ENCODE data around the gene DCP1B.

DCP1B gene

DNA sequence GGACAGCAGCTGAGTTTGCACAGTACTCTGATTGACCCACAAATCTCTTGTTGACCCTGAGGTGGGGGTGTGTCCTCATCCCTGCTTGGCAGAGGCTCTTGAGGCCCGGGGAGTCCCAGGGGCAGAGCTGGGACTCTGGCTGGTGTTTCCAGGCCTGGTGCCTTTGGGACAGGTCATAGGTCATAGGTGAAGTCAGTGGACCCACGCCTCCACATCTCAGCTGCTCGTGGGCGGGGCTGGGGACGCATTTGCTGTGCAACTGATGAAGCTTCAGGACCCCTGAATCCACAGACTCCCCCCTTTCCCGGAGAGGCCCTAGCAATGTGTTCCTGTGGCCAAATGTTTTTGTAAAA is 85.4 kb downstream of the DCP1B start:
- no peak for DNase-seq (ENCODE audit: low spot score)

GRCh38 chr12:1918081-1918883 is 86.0 kb downstream of the DCP1B start, which contains the start of gene CACNA2D4:
Gene CACNA2D4 (minus strand): TSS chr12:1918652. CDS start chr12:1918473, 179 bp downstream.
- DNase-seq (ENCODE audit: low spot score), result no peak

- DNase-seq (ENCODE audit: low spot score), result no peak
Measured at GRCh38 chr12:1917172-1918070, 86.8 kb downstream of the DCP1B start.

DNA sequence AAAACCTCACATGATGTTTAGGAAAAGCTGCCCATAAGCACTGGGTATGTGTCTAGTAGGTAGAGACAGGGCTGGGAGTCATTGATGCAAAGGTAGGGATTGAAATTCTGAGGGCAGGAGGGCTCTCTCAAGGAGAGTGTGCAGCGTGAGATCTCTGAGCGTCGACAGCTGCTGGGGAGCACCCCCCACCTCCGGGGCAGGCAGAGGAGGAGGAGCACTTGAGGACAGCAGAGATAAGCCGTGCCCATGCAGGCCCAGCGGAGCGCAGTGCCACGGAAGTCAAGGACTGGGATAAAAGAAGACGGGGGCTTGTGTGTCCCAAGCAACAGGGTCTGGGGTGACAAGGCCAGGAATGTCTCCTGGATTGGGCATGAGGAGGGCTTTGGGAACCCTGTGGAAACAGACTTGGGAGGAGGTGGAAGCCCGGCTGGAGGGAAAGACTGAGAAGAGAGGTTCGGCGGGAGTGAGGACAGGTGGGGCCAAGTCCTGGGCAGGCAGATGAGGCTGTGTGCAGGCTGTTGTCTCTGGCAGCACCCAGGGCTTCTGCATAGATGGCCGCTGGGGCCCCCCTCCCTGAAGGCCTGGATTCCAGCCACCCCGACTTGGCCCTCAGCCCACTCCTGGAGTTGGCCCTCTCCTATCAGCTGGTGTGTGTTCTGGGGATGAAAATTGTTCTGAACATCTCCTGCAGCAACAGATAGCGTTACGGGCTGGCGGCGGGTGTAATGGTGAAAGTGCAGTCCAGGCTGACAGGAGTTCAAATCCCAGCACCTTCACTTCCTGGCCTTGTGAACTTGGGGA is 87.7 kb downstream of the DCP1B start:
- DNase-seq (ENCODE audit: low spot score), result no peak

GRCh38 chr12:1915082-1915968 is 88.9 kb downstream of the DCP1B start:
- DNase-seq (ENCODE audit: low spot score), result no peak

DNA sequence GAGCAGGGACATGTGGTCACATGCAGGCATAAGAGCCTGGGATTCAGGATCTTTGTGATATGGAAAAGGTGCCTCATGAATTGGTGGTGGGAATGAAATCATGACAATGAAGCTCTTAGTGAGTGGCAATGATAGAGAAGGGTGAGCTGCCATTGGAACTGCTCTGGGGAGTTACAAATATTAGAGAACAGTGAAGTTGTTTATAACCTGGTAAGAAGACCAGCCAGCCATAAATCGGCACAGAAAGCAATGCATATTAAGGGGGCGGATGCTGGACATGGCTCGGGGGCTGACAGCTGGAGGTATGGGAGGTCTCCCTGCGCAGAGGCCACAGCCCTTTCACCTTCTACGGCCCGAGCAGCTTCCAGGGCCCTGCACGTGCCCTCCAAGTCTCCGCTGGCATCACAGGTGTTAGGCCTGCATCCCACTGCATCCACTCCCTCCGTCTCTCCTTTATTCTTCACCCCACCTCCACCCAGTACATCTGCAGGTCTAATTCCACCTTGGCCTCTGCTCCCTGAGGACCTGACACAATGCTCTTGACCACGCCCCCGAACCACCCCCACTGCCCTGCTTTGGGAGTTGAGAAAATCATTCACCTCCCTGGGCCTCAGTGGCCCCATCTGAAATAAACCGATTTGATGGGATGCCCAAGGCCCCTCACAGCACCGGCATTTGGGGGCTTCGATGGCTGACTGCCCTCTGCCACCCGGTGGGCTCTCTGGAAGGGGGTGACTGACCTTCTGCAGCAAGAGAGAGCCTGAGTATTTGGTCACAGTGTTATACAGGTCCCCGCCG is 89.9 kb downstream of the DCP1B start:
- DNase-seq (ENCODE audit: low spot score), result no peak

- no peak for DNase-seq (ENCODE audit: low spot score)
Measured at GRCh38 chr12:1913377-1914113, 90.7 kb downstream of the DCP1B start.

GRCh38 chr12:1912580-1913376 is 91.5 kb downstream of the DCP1B start:
- peak; percentile 45 for DNase-seq (ENCODE audit: low spot score)

- no peak for DNase-seq (ENCODE audit: low spot score)
Measured at GRCh38 chr12:1911598-1912575, 92.4 kb downstream of the DCP1B start.

DNA sequence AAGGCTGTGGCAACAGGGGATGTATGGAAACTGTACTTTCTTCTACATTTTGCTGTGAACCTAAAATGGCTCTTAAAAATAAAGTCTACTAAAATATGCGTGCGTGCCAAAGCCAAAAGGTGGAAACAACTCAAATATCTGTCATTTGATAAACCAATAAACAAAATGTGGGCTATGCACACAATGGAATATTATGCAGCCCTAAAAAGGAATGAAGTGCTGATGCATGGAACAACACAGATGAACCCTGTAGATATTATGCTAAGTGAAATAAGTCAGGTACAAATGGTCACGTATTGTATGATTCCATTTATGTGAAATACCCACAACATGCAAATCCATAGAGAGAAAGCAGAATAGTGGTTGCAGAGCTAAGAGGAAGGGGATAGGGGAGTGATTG is 93.8 kb downstream of the DCP1B start:
- no peak for DNase-seq (ENCODE audit: low spot score)

GRCh38 chr12:1908758-1909157 is 95.5 kb downstream of the DCP1B start:
- DNase-seq (ENCODE audit: low spot score), result no peak

DNA sequence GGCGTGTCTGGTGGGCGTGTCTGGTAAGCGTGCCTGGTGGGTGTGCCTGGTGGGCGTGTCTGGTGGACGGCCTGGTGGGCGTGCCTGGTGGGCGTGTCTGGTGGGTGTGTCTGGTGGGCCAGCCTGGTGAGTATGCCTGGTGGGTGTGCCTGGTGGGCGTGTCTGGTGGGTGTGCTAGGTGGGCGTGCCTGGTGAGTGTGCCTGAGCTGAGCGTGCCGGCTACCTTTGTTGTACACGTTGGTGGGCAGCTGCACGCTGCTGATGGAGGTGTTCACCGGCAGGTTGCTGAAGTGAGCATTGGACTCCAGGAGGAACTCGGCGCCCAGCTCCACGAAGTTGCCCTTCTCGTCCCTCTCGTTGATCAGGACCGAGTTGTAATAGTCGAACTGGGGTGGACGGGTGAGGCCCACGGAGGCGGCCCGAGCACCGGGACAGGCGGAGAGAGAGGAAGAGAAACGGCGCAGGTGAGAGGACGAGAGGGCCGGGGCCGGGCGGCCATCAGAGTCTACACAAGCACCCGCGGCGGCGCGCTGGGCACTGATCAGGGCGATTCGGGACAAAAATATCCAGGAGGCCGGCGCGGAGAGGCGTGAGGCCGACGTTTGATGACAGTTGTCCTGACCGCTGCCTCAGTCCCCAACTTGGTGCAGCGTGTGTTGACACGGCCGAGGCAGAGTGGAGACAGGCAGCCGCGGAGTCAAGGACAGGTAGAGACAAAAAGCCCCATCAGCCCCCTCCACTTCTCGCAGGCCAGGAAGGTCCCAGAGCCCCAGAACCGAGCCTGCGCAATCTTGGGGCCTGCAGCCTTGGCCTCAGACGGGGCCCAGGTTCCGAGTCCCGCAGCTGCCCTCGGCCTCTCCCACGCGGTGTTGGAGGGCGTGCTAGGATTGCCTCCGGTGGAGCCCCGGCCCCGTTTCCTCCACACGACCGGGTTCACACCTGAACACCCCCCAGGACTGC is 96.3 kb downstream of the DCP1B start:
- no peak for DNase-seq (ENCODE audit: low spot score)

DNA sequence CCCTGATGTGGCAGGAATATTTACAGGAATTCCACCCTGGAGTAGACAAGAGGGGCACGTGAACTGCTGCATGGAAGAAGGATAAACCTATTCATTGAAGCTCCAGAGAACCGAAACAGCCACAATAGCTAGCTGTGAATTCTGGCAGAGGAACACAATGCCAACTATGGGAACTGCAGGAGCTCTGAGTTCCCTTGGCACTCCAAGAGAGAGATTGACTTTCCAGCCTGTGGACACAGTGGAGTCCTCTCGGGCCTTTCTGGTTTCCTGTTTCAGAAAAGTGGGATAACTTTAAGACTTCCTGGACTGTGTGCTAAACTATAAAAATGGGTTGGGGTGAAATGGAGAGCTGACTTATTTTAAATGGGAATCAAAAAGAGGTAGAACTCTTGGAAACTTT is 97.7 kb downstream of the DCP1B start:
- no peak for DNase-seq (ENCODE audit: low spot score)

DNA sequence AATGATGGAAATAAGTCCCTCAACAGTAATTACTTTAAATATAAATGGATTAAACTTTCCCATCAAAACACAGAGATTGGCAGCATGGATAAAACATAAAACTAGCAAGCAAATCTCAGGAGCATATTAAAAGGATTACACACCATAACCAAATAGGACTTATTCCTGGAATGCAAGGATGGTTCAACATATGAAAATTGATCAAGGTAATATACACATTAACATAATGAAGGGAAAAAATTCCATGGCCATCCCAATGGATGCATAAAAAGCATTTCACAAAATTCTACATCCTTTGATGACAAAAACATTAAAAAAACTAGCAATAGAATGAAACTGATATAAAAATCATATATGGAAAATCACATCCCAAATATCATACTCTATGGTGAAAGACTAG is 99.4 kb downstream of the DCP1B start:
- no peak for DNase-seq (ENCODE audit: low spot score)

DNA sequence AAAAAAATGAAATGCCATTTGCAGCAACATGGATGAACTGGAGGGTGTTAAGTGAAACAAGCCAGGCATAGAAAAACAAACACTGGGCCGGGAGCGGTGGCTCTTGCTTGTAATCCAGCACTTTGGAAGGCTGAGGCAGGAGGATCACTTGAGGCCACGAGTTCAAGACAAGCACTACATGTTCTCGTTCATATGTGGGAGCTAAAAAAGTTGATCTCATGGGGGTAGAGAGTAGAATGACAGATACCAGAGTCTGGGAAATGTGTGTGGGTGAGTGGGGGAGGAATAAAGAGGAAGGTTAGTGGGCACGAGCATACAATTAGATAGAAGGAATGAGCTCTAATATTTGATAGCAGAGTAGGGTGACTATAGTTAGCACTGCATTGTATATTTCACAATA is 107.3 kb downstream of the DCP1B start:
- no peak for DNase-seq (ENCODE audit: low spot score)

Data from RKO (cell line).